Measurements from ENCODE around the gene AVPR2. TPM values are rescaled to one million over a fixed set of nuclear protein-coding genes. Genes with fewer than 3 reads are reported as not detected.

The AVPR2 gene
- total RNA-seq, 1 donor from 2014 or later: 3.1 TPM

- intact Hi-C loops (cut with micrococcal nuclease): no loop called here
These were observed 8.7 kb downstream of the AVPR2 start for GRCh38 chrX:153913211-153913610.

GRCh38 chrX:153913701-153914100 lies 9.2 kb downstream of the AVPR2 start:
- Histone ChIP-seq H3K4me3 (no peak overlapping the region), H3K36me3 (no peaks in the 10 kb centered on the region), H3K4me1 (no peaks in the 10 kb centered on the region), H3K9me3 (replicated peaks) (no peaks in the 10 kb centered on the region), H3K27me3 (ENCODE audit: low read depth) (no peaks in the 10 kb centered on the region), H3K27ac (replicated peaks) (no peak overlapping the region)
- intact Hi-C loops (cut with micrococcal nuclease): no loop called here
- TF ChIP-seq CTCF (IDR thresholded peaks at IDR 0.05; ENCODE audit: borderline replicate concordance): no peak
- no peak for DNase-seq

More at GRCh38 chrX:153913211-153913610, 8.7 kb downstream of the AVPR2 start:
- DNase-seq: no peak
- no peaks in the 10 kb centered on the region for H3K9me3 ChIP-seq (replicated peaks)
- no peak overlapping the region for H3K27ac ChIP-seq (replicated peaks)
- no peak overlapping the region for H3K4me3 ChIP-seq
- no peak for TF ChIP-seq CTCF (IDR thresholded peaks at IDR 0.05; ENCODE audit: borderline replicate concordance)
- H3K4me1 ChIP-seq: no peaks in the 10 kb centered on the region
- H3K27me3 ChIP-seq (ENCODE audit: low read depth): no peaks in the 10 kb centered on the region
- H3K36me3 ChIP-seq: no peaks in the 10 kb centered on the region

- H3K27ac ChIP-seq (replicated peaks): no peak overlapping the region
- TF ChIP-seq CTCF (IDR thresholded peaks at IDR 0.05; ENCODE audit: borderline replicate concordance): no peak
These were observed 13.4 kb downstream of the AVPR2 start for GRCh38 chrX:153917869-153918268.

GRCh38 chrX:153919281-153919680 lies 14.8 kb downstream of the AVPR2 start:
- intact Hi-C loops (cut with micrococcal nuclease): no loop called here
- H3K27me3 ChIP-seq (ENCODE audit: low read depth): no peaks in the 10 kb centered on the region
- peaks cover 33% of the 10 kb centered on the region for H3K4me1 ChIP-seq
- DNase-seq: no peak
- TF ChIP-seq CTCF (IDR thresholded peaks at IDR 0.05; ENCODE audit: borderline replicate concordance): no peak
- H3K9me3 ChIP-seq (replicated peaks): no peaks in the 10 kb centered on the region
- H3K36me3 ChIP-seq: no peaks in the 10 kb centered on the region
- H3K27ac ChIP-seq (replicated peaks): no peak overlapping the region
- no peak overlapping the region for H3K4me3 ChIP-seq

More at GRCh38 chrX:153917869-153918268, 13.4 kb downstream of the AVPR2 start:
- no peak for DNase-seq
- peaks cover 20% of the 10 kb centered on the region for H3K4me1 ChIP-seq
- H3K4me3 ChIP-seq: no peak overlapping the region
- H3K27me3 ChIP-seq (ENCODE audit: low read depth): no peaks in the 10 kb centered on the region
- intact Hi-C loops (cut with micrococcal nuclease): no loop called here
- no peaks in the 10 kb centered on the region for H3K9me3 ChIP-seq (replicated peaks)
- H3K36me3 ChIP-seq: no peaks in the 10 kb centered on the region

DNA sequence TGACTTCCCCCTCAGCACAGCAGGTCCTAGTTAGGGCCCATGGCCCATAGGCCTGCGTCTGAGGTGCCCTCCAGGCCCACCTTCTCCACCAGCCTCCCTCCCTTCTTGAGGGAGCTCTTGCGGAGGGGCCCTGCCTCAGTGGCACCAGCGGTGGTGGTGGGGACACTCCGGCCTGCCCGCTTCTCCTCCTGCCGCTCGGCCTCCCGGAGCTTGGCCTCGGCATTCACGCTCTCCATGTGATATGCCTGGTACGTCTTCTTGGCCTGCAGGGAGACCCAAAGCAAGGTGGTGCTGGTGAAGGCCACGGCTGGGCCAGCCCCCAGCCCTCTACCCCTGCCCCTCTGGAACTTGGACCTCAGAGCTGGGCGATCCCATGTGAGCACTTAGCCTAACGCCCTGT lies 16.1 kb downstream of the AVPR2 start:
- no peak overlapping the region for H3K27ac ChIP-seq (replicated peaks)
- no peaks in the 10 kb centered on the region for H3K27me3 ChIP-seq (ENCODE audit: low read depth)
- DNase-seq: no peak
- intact Hi-C loops (cut with micrococcal nuclease): no loop called here
- H3K4me1 ChIP-seq: peaks cover 44% of the 10 kb centered on the region
- no peaks in the 10 kb centered on the region for H3K36me3 ChIP-seq
- H3K4me3 ChIP-seq: no peak overlapping the region
- no peak for TF ChIP-seq CTCF (IDR thresholded peaks at IDR 0.05; ENCODE audit: borderline replicate concordance)
- H3K9me3 ChIP-seq (replicated peaks): no peaks in the 10 kb centered on the region

DNA sequence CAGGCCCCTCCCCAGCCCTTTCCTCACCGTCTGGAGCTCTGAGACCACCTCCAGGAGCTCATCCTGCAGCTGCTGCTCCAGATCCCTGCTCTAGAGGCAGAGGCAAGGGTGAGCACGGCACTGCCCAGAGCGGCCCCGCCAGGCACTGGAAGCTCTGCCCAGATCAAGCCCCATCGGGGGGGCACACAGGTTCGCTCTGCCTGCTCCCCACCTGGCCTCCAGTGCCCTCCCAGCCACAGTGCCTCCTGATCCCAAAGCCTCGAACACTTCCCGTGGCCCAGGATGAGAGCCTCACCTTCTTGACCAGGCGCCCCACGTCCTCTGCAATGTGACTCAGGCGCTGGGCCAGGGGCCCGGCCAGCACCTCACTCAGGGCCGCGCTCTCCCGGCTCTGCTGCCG lies 16.6 kb downstream of the AVPR2 start:
- no peak for DNase-seq
- peak overlapping the region; percentile 43 for H3K4me3 ChIP-seq
- intact Hi-C loops (cut with micrococcal nuclease): no loop called here

More for the DNA sequence above, 16.6 kb downstream of the AVPR2 start:
- peaks cover 48% of the 10 kb centered on the region for H3K4me1 ChIP-seq
- no peaks in the 10 kb centered on the region for H3K9me3 ChIP-seq (replicated peaks)
- peak overlapping the region; percentile 97 for H3K27ac ChIP-seq (replicated peaks)
- H3K27me3 ChIP-seq (ENCODE audit: low read depth): no peaks in the 10 kb centered on the region
- TF ChIP-seq CTCF (IDR thresholded peaks at IDR 0.05; ENCODE audit: borderline replicate concordance): no peak
- H3K36me3 ChIP-seq: no peaks in the 10 kb centered on the region

All from left ventricle myocardium inferior (tissue), 1 donor.